Vagina (tissue), 2 donors: ENCODE measurements around the gene SURF4. TPM values are rescaled to one million over a fixed set of nuclear protein-coding genes. Genes with fewer than 3 reads are reported as not detected.
"Not testable (repeated sequence)": the region's sequence is repeated elsewhere in the genome, so short reads cannot be mapped to it uniquely, and the experiment has no call there.

Experiments used
- DNase-seq, 2 donors: peaks; one replicate each; pipeline ENCODE4 v3.0.0-alpha.2; 2017; ENCODE audit errors: extremely low spot score in 2 of 2
- H3K27ac ChIP-seq: fragments of 200-600 bp; sonication (generic); one replicate; pipeline ENCODE4 v1.5.1; 2019
- H3K27me3 ChIP-seq: fragments of 200-600 bp; sonication (generic); one replicate; pipeline ENCODE4 v1.5.1; 2019
- H3K36me3 ChIP-seq, 2 donors: fragments of 200-600 bp; sonication (generic); one replicate each; pipeline ENCODE4 v1.5.1; 2017 to 2019
- H3K4me1 ChIP-seq: fragments of 200-600 bp; sonication (generic); one replicate; pipeline ENCODE4 v1.5.1; 2019
- H3K4me3 ChIP-seq, 2 donors: fragments of 200-600 bp; sonication (generic); 1 replicate in 1 of 2; 2 replicates in 1 of 2; pipeline ENCODE4 v1.5.1; 2016 to 2019
- H3K9me3 ChIP-seq: fragments of 200-600 bp; sonication (generic); one replicate; pipeline ENCODE4 v1.5.1; 2019
- CTCF ChIP-seq, 3 experiments: fragments of 450-650 bp in 2 of 3; fragments of 200-600 bp in 1 of 3; sonication (generic) in 1 of 3; IDR thresholded peaks; one replicate each; pipeline ENCODE4 v1.5.1; 2017 to 2019; ENCODE audit warnings: antibody characterized with exemption in 3 of 3, mild to moderate bottlenecking in 2 of 3, moderate library complexity in 2 of 3
- POLR2A ChIP-seq, 2 donors: fragments of 450-650 bp; IDR thresholded peaks; one replicate each; pipeline ENCODE4 v1.6.1; 2017; ENCODE audit warnings: antibody characterized with exemption in 2 of 2, mild to moderate bottlenecking in 2 of 2, moderate library complexity in 2 of 2
- POLR2AphosphoS5 ChIP-seq, 2 donors: sonication (generic); formaldehyde crosslinking; IDR thresholded peaks; one replicate each; pipeline ENCODE4 v1.9.0; 2017; ENCODE audit warnings: antibody characterized with exemption in 2 of 2, mild to moderate bottlenecking in 2 of 2, low read depth in 1 of 2; ENCODE audit not compliant: insufficient read depth in 1 of 2
- intact Hi-C: fragments of 100-400 bp; cut with DNase I; formaldehyde crosslinking; loops from one replicate; pipeline ENCODE4 v1.15.1; 2023
- total RNA-seq: library from RNA; depleted of rRNA; stranded (reverse); fragments of >200 nt; gene quantifications from one replicate; pipeline ENCODE4 v1.2.3, GENCODE V29; 2016

SURF4 gene
- total RNA-seq, 1 donor from 2014 or later = 112 TPM

- TF ChIP-seq POLR2A (IDR thresholded peaks at IDR 0.05) = no peak
- H3K4me3 ChIP-seq = no peak overlapping the region
- no peaks in the 10 kb centered on the region for H3K4me1 ChIP-seq
- no peaks in the 10 kb centered on the region for H3K36me3 ChIP-seq
- no peaks in the 10 kb centered on the region for H3K9me3 ChIP-seq
- DNase-seq = no peak
- no peak overlapping the region for H3K27ac ChIP-seq
- H3K27me3 ChIP-seq = no peaks in the 10 kb centered on the region
- intact Hi-C loops = no loop called here
Measured at GRCh38 chr9:133397370-133397769, 21.5 kb upstream of the SURF4 start.

- TF ChIP-seq POLR2AphosphoS5 (IDR thresholded peaks at IDR 0.05; ENCODE audit: insufficient read depth in 1 of 2, low read depth in 1 of 2) (no peak), CTCF (IDR thresholded peaks at IDR 0.05) (no peak), POLR2A (IDR thresholded peaks at IDR 0.05) (no peak)
- Histone ChIP-seq H3K27ac (no peak overlapping the region), H3K36me3 (no peaks in the 10 kb centered on the region), H3K4me1 (no peaks in the 10 kb centered on the region), H3K27me3 (no peaks in the 10 kb centered on the region), H3K9me3 (no peaks in the 10 kb centered on the region), H3K4me3 (no peak overlapping the region)
- no peak for DNase-seq
- intact Hi-C loops = no loop called here
Measured at GRCh38 chr9:133396952-133397351, 21.1 kb upstream of the SURF4 start.

GRCh38 chr9:133394687-133395271, 18.9 kb upstream of the SURF4 start:
- TF ChIP-seq POLR2A (IDR thresholded peaks at IDR 0.05) (no peak), CTCF (IDR thresholded peaks at IDR 0.05) (no peak), POLR2AphosphoS5 (IDR thresholded peaks at IDR 0.05; ENCODE audit: insufficient read depth in 1 of 2, low read depth in 1 of 2) (no peak)
- Histone ChIP-seq H3K4me3 (no peak overlapping the region), H3K4me1 (no peaks in the 10 kb centered on the region), H3K9me3 (no peaks in the 10 kb centered on the region), H3K27me3 (no peaks in the 10 kb centered on the region), H3K27ac (no peak overlapping the region), H3K36me3 (no peaks in the 10 kb centered on the region)
- DNase-seq = no peak
- intact Hi-C loops = no loop called here

- Histone ChIP-seq H3K9me3 (no peaks in the 10 kb centered on the region), H3K27ac (no peak overlapping the region), H3K4me1 (no peaks in the 10 kb centered on the region), H3K4me3 (no peak overlapping the region), H3K27me3 (no peaks in the 10 kb centered on the region), H3K36me3 (no peaks in the 10 kb centered on the region)
- no peak for DNase-seq
- intact Hi-C loops = no loop called here
- no peak for TF ChIP-seq POLR2A (IDR thresholded peaks at IDR 0.05)
- TF ChIP-seq POLR2AphosphoS5 (IDR thresholded peaks at IDR 0.05; ENCODE audit: insufficient read depth in 1 of 2, low read depth in 1 of 2) = no peak
- TF ChIP-seq CTCF (IDR thresholded peaks at IDR 0.05) = no peak
Measured at GRCh38 chr9:133393399-133393798, 17.5 kb upstream of the SURF4 start.

- H3K4me3 ChIP-seq, intact Hi-C loops, H3K36me3 ChIP-seq, H3K4me1 ChIP-seq, H3K27me3 ChIP-seq, DNase-seq, H3K9me3 ChIP-seq, H3K27ac ChIP-seq: not testable (repeated sequence)
Measured at GRCh38 chr9:133392308-133392707, 16.4 kb upstream of the SURF4 start.

GRCh38 chr9:133391449-133391848, 15.6 kb upstream of the SURF4 start:
- intact Hi-C loops = not testable (repeated sequence)

GRCh38 chr9:133390713-133391112, 14.9 kb upstream of the SURF4 start:
- intact Hi-C loops = no loop called here

More at GRCh38 chr9:133391449-133391848, 15.6 kb upstream of the SURF4 start:
- not testable (repeated sequence) for H3K36me3 ChIP-seq, H3K4me1 ChIP-seq, H3K27me3 ChIP-seq, H3K9me3 ChIP-seq, H3K4me3 ChIP-seq, H3K27ac ChIP-seq, DNase-seq

More at GRCh38 chr9:133390713-133391112, 14.9 kb upstream of the SURF4 start:
- Histone ChIP-seq H3K27ac (no peak overlapping the region), H3K9me3 (no peaks in the 10 kb centered on the region), H3K27me3 (no peaks in the 10 kb centered on the region), H3K4me3 (no peak overlapping the region), H3K36me3 (no peaks in the 10 kb centered on the region), H3K4me1 (no peaks in the 10 kb centered on the region)
- TF ChIP-seq POLR2A (IDR thresholded peaks at IDR 0.05) (no peak), CTCF (IDR thresholded peaks at IDR 0.05) (no peak), POLR2AphosphoS5 (IDR thresholded peaks at IDR 0.05; ENCODE audit: insufficient read depth in 1 of 2, low read depth in 1 of 2) (no peak)
- no peak for DNase-seq
